Stomach smooth muscle (tissue), 2 donors: ENCODE measurements around the gene B9D2.
"Not testable (repeated sequence)": the region's sequence is repeated elsewhere in the genome, so short reads cannot be mapped to it uniquely, and the experiment has no call there.

Source experiments
- H3K27ac ChIP-seq: one replicate; pipeline ENCODE4 v1.7.0; 2013; ENCODE audit warnings: mild to moderate bottlenecking, low read length, inconsistent platforms
- H3K27me3 ChIP-seq, 2 donors: one replicate each; pipeline ENCODE4 v1.7.0; 2013; ENCODE audit warnings: low read length in 2 of 2; ENCODE audit not compliant: insufficient read depth in 2 of 2, control insufficient read depth in 1 of 2
- H3K36me3 ChIP-seq, 2 donors: one replicate each; pipeline ENCODE4 v1.7.0; 2013; ENCODE audit warnings: low read length in 2 of 2; ENCODE audit not compliant: control insufficient read depth in 2 of 2, insufficient read depth in 2 of 2
- H3K4me1 ChIP-seq: one replicate; pipeline ENCODE4 v1.7.0; 2013; ENCODE audit warnings: low read length; ENCODE audit not compliant: control insufficient read depth, insufficient read depth
- H3K4me3 ChIP-seq, 2 donors: one replicate each; pipeline ENCODE4 v1.7.0; 2013; ENCODE audit warnings: low read length in 2 of 2
- H3K9ac ChIP-seq, 2 donors: one replicate each; pipeline ENCODE4 v1.7.0; 2013; ENCODE audit warnings: low read length in 2 of 2, mild to moderate bottlenecking in 1 of 2
- H3K9me3 ChIP-seq, 2 donors: one replicate each; pipeline ENCODE4 v1.7.0; 2013; ENCODE audit warnings: low read length in 2 of 2; ENCODE audit not compliant: control insufficient read depth in 2 of 2
- donor health status: healthy.
- donor health status: Pancreatic carcinoma.

B9D2 gene

GRCh38 chr19:41391618-41392017 is 27.7 kb upstream of the B9D2 start:
- Histone ChIP-seq H3K4me1 (peaks cover 4% of the 10 kb centered on the region), H3K9me3 (no peaks in the 10 kb centered on the region), H3K27me3 (no peaks in the 10 kb centered on the region), H3K36me3 (peaks cover 3 to 14% of the 10 kb centered on the region in 2 donors), H3K27ac (no peak overlapping the region), H3K4me3 (no peak overlapping the region), H3K9ac (no peak overlapping the region)

GRCh38 chr19:41386442-41386841 is 22.5 kb upstream of the B9D2 start:
- no peak overlapping the region for H3K4me3 ChIP-seq
- no peaks in the 10 kb centered on the region for H3K27me3 ChIP-seq
- H3K4me1 ChIP-seq: no peaks in the 10 kb centered on the region
- peaks cover 3 to 15% of the 10 kb centered on the region in 2 donors for H3K36me3 ChIP-seq
- H3K9ac ChIP-seq: no peak overlapping the region
- no peak overlapping the region for H3K27ac ChIP-seq
- H3K9me3 ChIP-seq: no peaks in the 10 kb centered on the region

- no peaks in the 10 kb centered on the region for H3K4me1 ChIP-seq
- H3K27ac ChIP-seq: no peak overlapping the region
- no peak overlapping the region for H3K9ac ChIP-seq
- H3K9me3 ChIP-seq: no peaks in the 10 kb centered on the region
- H3K36me3 ChIP-seq: peaks cover 0 to 4% of the 10 kb centered on the region in 2 donors
- H3K4me3 ChIP-seq: no peak overlapping the region
- no peaks in the 10 kb centered on the region for H3K27me3 ChIP-seq
These were observed 20.4 kb upstream of the B9D2 start for GRCh38 chr19:41384351-41384750.

- H3K27me3 ChIP-seq: not testable (repeated sequence)
These were observed 17.6 kb upstream of the B9D2 start for GRCh38 chr19:41381536-41381935.

GRCh38 chr19:41377977-41378709 is 14.2 kb upstream of the B9D2 start:
- Histone ChIP-seq H3K9me3 (no peaks in the 10 kb centered on the region), H3K9ac (no peak overlapping the region), H3K27me3 (no peaks in the 10 kb centered on the region), H3K27ac (no peak overlapping the region), H3K4me1 (peaks cover 23% of the 10 kb centered on the region), H3K36me3 (peaks cover 0 to 2% of the 10 kb centered on the region in 2 donors), H3K4me3 (no peak overlapping the region)

More at GRCh38 chr19:41381536-41381935, 17.6 kb upstream of the B9D2 start:
- not testable (repeated sequence) for H3K4me1 ChIP-seq, H3K9ac ChIP-seq, H3K27ac ChIP-seq, H3K4me3 ChIP-seq, H3K36me3 ChIP-seq, H3K9me3 ChIP-seq

- Histone ChIP-seq H3K4me1 (peaks cover 23% of the 10 kb centered on the region), H3K36me3 (peaks cover 0 to 2% of the 10 kb centered on the region in 2 donors), H3K9me3 (no peaks in the 10 kb centered on the region), H3K4me3 (peak overlapping the region; percentile 74 to 77), H3K27me3 (no peaks in the 10 kb centered on the region), H3K27ac (peak overlapping the region; percentile 24), H3K9ac (peak overlapping the region; percentile 64 to 72)
These were observed 13.0 kb upstream of the B9D2 start for GRCh38 chr19:41376998-41377365.

- H3K4me3 ChIP-seq: peak within 1 kb of the TSS; percentile 74 to 77
- H3K9ac ChIP-seq: peak within 1 kb of the TSS; percentile 64 to 72
- H3K27me3 ChIP-seq: no peaks in the 10 kb centered on the region
- no peaks in the 10 kb centered on the region for H3K9me3 ChIP-seq
- H3K4me1 ChIP-seq: peaks cover 23% of the 10 kb centered on the region
- H3K36me3 ChIP-seq: peaks cover 0 to 2% of the 10 kb centered on the region in 2 donors
- H3K27ac ChIP-seq: peak within 1 kb of the TSS; percentile 24
These were observed 12.5 kb upstream of the B9D2 start, which contains the start of gene TMEM91 for GRCh38 chr19:41376241-41376997. TMEM91 (plus strand) TSS chr19:41376533; CDS start chr19:41378310, 1,777 bp downstream.

GRCh38 chr19:41373993-41374392 is 10.0 kb upstream of the B9D2 start:
- H3K9me3 ChIP-seq: no peaks in the 10 kb centered on the region
- peaks cover 23% of the 10 kb centered on the region for H3K4me1 ChIP-seq
- H3K36me3 ChIP-seq: no peaks in the 10 kb centered on the region
- H3K27ac ChIP-seq: peak overlapping the region; percentile 11
- no peaks in the 10 kb centered on the region for H3K27me3 ChIP-seq
- peak overlapping the region in 1 of 2 donors; percentile 29 for H3K9ac ChIP-seq
- peak overlapping the region; percentile 4 to 55 for H3K4me3 ChIP-seq

GRCh38 chr19:41372501-41372900 is 8.6 kb upstream of the B9D2 start:
- no peak overlapping the region for H3K9ac ChIP-seq
- H3K27ac ChIP-seq: no peak overlapping the region
- H3K4me1 ChIP-seq: peaks cover 23% of the 10 kb centered on the region
- H3K9me3 ChIP-seq: no peaks in the 10 kb centered on the region
- H3K4me3 ChIP-seq: no peak overlapping the region
- no peaks in the 10 kb centered on the region for H3K36me3 ChIP-seq
- H3K27me3 ChIP-seq: no peaks in the 10 kb centered on the region

- Histone ChIP-seq H3K36me3 (no peaks in the 10 kb centered on the region), H3K9me3 (no peaks in the 10 kb centered on the region), H3K27me3 (no peaks in the 10 kb centered on the region), H3K27ac (no peak overlapping the region), H3K4me1 (peaks cover 22% of the 10 kb centered on the region), H3K9ac (no peak overlapping the region), H3K4me3 (no peak overlapping the region)
These were observed 7.6 kb upstream of the B9D2 start for GRCh38 chr19:41371541-41371940.

GRCh38 chr19:41371119-41371518 is 7.2 kb upstream of the B9D2 start:
- not testable (repeated sequence) for H3K9me3 ChIP-seq, H3K4me3 ChIP-seq, H3K9ac ChIP-seq, H3K27me3 ChIP-seq, H3K27ac ChIP-seq, H3K36me3 ChIP-seq
- peaks cover 18% of the 10 kb centered on the region for H3K4me1 ChIP-seq
